Thymus (tissue), 11 donors: ENCODE results near the gene NKAP. TPM values are rescaled to one million over a fixed set of nuclear protein-coding genes. Genes with fewer than 3 reads are reported as not detected.
"Not testable (repeated sequence)": the region's sequence is repeated elsewhere in the genome, so short reads cannot be mapped to it uniquely, and the experiment has no call there.

Experiments used
- DNase-seq, 9 donors: peaks; one replicate each; pipeline ENCODE4 v3.0.0-alpha.2; 2013; ENCODE audit warnings: low spot score in 9 of 9, low read depth in 6 of 9, missing footprints in 1 of 9
- H3K27ac ChIP-seq, 2 donors: one replicate each; pipeline ENCODE4 v1.5.1; 2013; ENCODE audit warnings: control low read depth in 1 of 2, low read depth in 1 of 2, low read length in 1 of 2, mild to moderate bottlenecking in 1 of 2, moderate library complexity in 1 of 2
- H3K27me3 ChIP-seq, 2 donors: one replicate each; pipeline ENCODE4 v1.5.1; 2013; ENCODE audit warnings: low read length in 1 of 2; ENCODE audit not compliant: control insufficient read depth in 2 of 2, insufficient read depth in 1 of 2
- H3K36me3 ChIP-seq, 2 donors: one replicate each; pipeline ENCODE4 v1.5.1; 2013; ENCODE audit warnings: low read length in 1 of 2, mild to moderate bottlenecking in 1 of 2, moderate library complexity in 1 of 2; ENCODE audit not compliant: control insufficient read depth in 2 of 2, insufficient read depth in 2 of 2
- H3K4me1 ChIP-seq, 2 donors: one replicate each; pipeline ENCODE4 v1.5.1; 2013; ENCODE audit warnings: low read length in 2 of 2; ENCODE audit not compliant: control insufficient read depth in 2 of 2, insufficient read depth in 2 of 2
- H3K4me3 ChIP-seq, 2 donors: one replicate each; pipeline ENCODE4 v1.5.1; 2013; ENCODE audit warnings: low read length in 2 of 2, control low read depth in 1 of 2, mild to moderate bottlenecking in 1 of 2
- H3K9me3 ChIP-seq, 2 donors: one replicate each; pipeline ENCODE4 v1.5.1; 2013; ENCODE audit warnings: low read length in 1 of 2, mild to moderate bottlenecking in 1 of 2; ENCODE audit not compliant: control insufficient read depth in 2 of 2, insufficient read depth in 1 of 2
- WGBS: extraction: QIAGEN DNeasy Blood & Tissue Kit; methylation state at CpG from one replicate; pipeline ENCODE4 v1.1.7; 2013; 5-methylcytosine and 5-hydroxymethylcytosine counted together
- polyA plus RNA-seq: library from polyadenylated mRNA; stranded (reverse); fragments of 200-250 nt; gene quantifications from one replicate; pipeline ENCODE4 v1.2.3, GENCODE V29; 2013
- total RNA-seq: library from RNA; stranded (reverse); fragments of 120-200 nt; gene quantifications from one replicate; pipeline ENCODE4 v1.2.4, GENCODE V29; 2013
- donor health status: healthy.

The NKAP gene
- total and polyA plus RNA-seq, 2 donors, result 6.0 to 12.0 TPM

DNA sequence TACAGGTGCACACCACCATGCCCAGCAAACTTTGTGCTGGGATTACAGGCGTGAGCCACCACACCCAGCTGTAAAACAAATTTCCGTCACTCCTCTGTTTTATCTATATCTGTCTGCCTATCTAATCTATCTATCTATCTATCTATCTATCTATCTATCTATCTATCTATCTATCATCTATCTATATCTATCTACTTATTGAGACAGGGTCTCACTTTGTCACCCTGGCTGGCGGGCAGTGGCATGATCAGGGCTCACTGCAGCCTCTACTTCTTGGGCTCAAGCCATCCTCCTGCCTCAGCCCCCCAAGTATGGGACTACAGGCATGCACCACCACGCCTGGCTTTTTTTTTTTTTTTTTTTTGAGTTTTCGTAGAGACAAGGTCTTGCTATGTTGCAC is 27.2 kb downstream of the NKAP start:
- no peaks in the 10 kb centered on the region for H3K9me3 ChIP-seq
- H3K36me3 ChIP-seq, result no peaks in the 10 kb centered on the region
- no peak overlapping the region for H3K27ac ChIP-seq
- 99% methylated on average over 5 of the region's 5 CpGs for WGBS
- no peaks in the 10 kb centered on the region for H3K27me3 ChIP-seq
- DNase-seq, result no peak
- no peaks in the 10 kb centered on the region for H3K4me1 ChIP-seq
- no peak overlapping the region for H3K4me3 ChIP-seq

- no peak overlapping the region for H3K27ac ChIP-seq
- no peak overlapping the region for H3K4me3 ChIP-seq
- DNase-seq, result no peak
- 43% methylated on average over 1 of the region's 1 CpG for WGBS
- no peaks in the 10 kb centered on the region for H3K36me3 ChIP-seq
- H3K9me3 ChIP-seq, result no peaks in the 10 kb centered on the region
- H3K4me1 ChIP-seq, result no peaks in the 10 kb centered on the region
- no peaks in the 10 kb centered on the region for H3K27me3 ChIP-seq
These were observed 42.6 kb downstream of the NKAP start for GRCh38 chrX:119900976-119901375.

DNA sequence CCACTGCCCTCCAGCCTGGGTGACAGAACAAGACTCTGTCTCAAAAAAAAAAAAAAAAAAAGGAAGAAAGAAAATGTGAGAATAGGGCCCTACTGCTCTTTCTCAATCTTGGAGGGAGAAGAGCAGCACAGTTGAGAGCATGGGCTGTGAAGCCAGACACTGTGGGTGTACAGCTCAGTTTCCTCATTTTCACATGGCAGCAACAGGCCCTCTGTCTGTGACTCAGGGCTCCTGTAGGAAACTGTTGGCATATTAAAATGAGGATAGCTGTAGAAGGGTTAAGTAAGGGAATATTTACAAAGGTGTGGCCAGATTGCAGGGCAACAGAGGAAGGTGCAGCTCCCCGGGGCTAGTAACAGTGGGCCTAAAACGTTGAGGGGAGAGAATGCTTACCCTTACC is 44.4 kb downstream of the NKAP start:
- no peak for DNase-seq
- H3K27me3 ChIP-seq, result no peaks in the 10 kb centered on the region
- H3K4me1 ChIP-seq, result no peaks in the 10 kb centered on the region
- H3K36me3 ChIP-seq, result no peaks in the 10 kb centered on the region
- no peak overlapping the region for H3K27ac ChIP-seq
- no peak overlapping the region for H3K4me3 ChIP-seq
- no peaks in the 10 kb centered on the region for H3K9me3 ChIP-seq
- WGBS, result 33% methylated on average over 2 of the region's 2 CpGs

GRCh38 chrX:119895843-119896326 is 47.7 kb downstream of the NKAP start, which contains the start of gene AKAP14:
TSS of gene AKAP14 (plus strand) at chrX:119895893. CDS start at chrX:119903224, 7,331 bp downstream.
- H3K36me3 ChIP-seq, result no peaks in the 10 kb centered on the region
- H3K27ac ChIP-seq, result no peak within 1 kb of the TSS
- no peaks in the 10 kb centered on the region for H3K4me1 ChIP-seq
- no peak within 1 kb of the TSS for H3K4me3 ChIP-seq
- 85% methylated on average over 4 of the region's 4 CpGs for WGBS
- no peaks in the 10 kb centered on the region for H3K9me3 ChIP-seq
- H3K27me3 ChIP-seq, result no peaks in the 10 kb centered on the region
- DNase-seq, result no peak

DNA sequence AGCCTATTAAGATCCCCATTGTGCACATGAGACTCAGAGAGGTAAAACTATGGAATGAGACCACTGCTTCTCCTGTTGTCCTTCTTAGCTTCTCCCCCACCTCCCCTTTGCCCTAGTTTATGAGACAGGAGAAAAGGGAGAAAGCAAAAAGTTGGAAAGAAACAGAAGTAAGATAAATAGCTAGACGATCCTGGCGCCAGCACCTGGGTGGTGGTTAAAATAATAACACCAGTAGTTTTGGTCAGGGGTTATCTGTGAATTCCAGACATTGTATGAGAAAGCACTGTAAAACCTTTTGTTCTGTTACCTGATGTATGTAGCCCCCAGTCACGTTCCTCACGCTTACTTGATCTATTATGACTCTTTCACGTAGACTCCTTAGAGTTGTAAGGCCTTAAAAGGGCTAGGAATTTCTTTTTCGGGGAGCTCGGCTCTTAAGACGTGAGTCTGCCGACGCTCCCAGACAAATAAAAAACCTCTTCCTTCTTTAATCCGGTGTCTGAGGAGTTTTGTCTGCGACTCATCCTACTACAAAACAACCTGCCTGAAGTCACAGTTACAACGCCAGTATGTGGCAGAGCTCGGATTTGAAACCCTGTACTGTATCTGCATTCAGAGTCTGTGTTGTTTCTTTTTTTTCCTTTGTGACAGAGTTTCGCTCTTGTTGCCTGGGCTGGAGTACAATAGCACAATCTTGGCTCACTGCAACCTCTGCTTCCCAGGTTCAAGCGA is 51.4 kb downstream of the NKAP start:
- not testable (repeated sequence) for H3K27ac ChIP-seq, DNase-seq, H3K36me3 ChIP-seq, H3K4me3 ChIP-seq, H3K9me3 ChIP-seq, H3K4me1 ChIP-seq
- H3K27me3 ChIP-seq, result peaks cover 0 to 20% of the 10 kb centered on the region in 2 donors
- WGBS, result 93% methylated on average over 16 of the region's 16 CpGs

- DNase-seq, H3K9me3 ChIP-seq, H3K36me3 ChIP-seq, H3K4me1 ChIP-seq, H3K4me3 ChIP-seq, H3K27ac ChIP-seq: not testable (repeated sequence)
- H3K27me3 ChIP-seq, result peaks cover 0 to 20% of the 10 kb centered on the region in 2 donors
- 90% methylated on average over 29 of the region's 36 CpGs for WGBS
These were observed 52.9 kb downstream of the NKAP start for GRCh38 chrX:119890626-119891025.

DNA sequence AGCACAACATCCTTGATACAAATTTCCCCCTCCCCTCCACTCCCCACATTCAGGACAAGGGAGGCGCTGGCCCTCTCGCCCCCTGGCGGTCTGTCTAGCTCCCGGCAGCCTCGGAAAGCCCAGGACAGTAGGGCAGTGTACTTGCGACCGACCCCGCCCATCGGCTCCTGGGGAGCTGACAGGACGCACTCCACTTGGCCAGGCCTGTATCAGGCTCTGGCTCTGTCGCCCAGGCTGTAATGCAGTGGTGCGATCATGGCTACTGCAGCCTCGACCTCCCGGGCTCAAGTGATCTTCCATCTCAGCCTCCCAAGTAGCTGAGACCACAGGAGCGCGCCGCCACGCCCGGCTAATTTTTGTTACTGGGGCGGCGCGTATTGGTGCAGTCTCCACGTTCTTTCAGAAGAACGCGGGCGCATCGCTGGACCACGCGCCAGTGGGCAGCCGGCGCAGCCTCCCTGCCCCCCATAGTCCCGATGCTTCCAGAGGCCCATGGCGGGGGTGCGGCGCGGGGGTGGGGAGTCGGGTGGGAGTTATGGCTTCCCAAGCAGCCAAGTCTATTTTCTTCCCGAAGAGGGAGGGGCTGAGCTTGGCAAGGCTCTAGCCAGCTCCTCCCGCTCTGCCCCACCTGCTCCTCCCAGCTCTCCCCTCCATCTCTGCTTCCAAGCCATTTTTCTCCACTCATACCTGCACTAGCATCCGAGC is 55.7 kb downstream of the NKAP start:
- Histone ChIP-seq H3K27ac (no peak overlapping the region), H3K9me3 (peaks cover 0 to 3% of the 10 kb centered on the region in 2 donors), H3K4me3 (no peak overlapping the region), H3K27me3 (peaks cover 0 to 20% of the 10 kb centered on the region in 2 donors), H3K36me3 (no peaks in the 10 kb centered on the region), H3K4me1 (no peaks in the 10 kb centered on the region)
- DNase-seq, result peak in 4 of 9 donors; percentile 3 to 53 (median 32)
- WGBS, result 13% methylated on average over 40 of the region's 40 CpGs

- H3K4me1 ChIP-seq, result no peaks in the 10 kb centered on the region
- no peak overlapping the region for H3K4me3 ChIP-seq
- no peak for DNase-seq
- no peak overlapping the region for H3K27ac ChIP-seq
- no peaks in the 10 kb centered on the region for H3K36me3 ChIP-seq
- H3K9me3 ChIP-seq, result peaks cover 0 to 3% of the 10 kb centered on the region in 2 donors
- WGBS, result 92% methylated on average over 11 of the region's 11 CpGs
- peaks cover 0 to 20% of the 10 kb centered on the region in 2 donors for H3K27me3 ChIP-seq
These were observed 57.8 kb downstream of the NKAP start for GRCh38 chrX:119885554-119886428.
